ENCODE data around the gene LRRFIP2. TPM values are rescaled to one million over a fixed set of nuclear protein-coding genes. Genes with fewer than 3 reads are reported as not detected.

LRRFIP2 gene
- total RNA-seq, 1 donor from 2014 or later, result 48.0 TPM

- H3K27me3 Mint-ChIP-seq, result no peaks in the 10 kb centered on the region
- DNase-seq (ENCODE audit: low spot score, unreplicated experiment), result no peak
- H3K4me1 Mint-ChIP-seq (ENCODE audit: low read depth), result peaks cover 10% of the 10 kb centered on the region
- TF ChIP-seq CTCF (IDR thresholded peaks at IDR 0.05; ENCODE audit: unreplicated experiment), result no peak
- no peak overlapping the region for H3K27ac Mint-ChIP-seq
- no peak overlapping the region for H3K4me3 Mint-ChIP-seq (ENCODE audit: low read depth)
- H3K9me3 Mint-ChIP-seq (ENCODE audit: low read depth), result no peaks in the 10 kb centered on the region
- peaks cover 15% of the 10 kb centered on the region for H3K36me3 Mint-ChIP-seq (ENCODE audit: insufficient read depth)
Measured at GRCh38 chr3:37094636-37095035, 79.7 kb downstream of the LRRFIP2 start.

- Mint-ChIP-seq H3K27ac (peak overlapping the region; percentile 0), H3K4me3 (ENCODE audit: low read depth) (no peak overlapping the region), H3K9me3 (ENCODE audit: low read depth) (no peaks in the 10 kb centered on the region), H3K4me1 (ENCODE audit: low read depth) (peaks cover 10% of the 10 kb centered on the region), H3K27me3 (no peaks in the 10 kb centered on the region), H3K36me3 (ENCODE audit: insufficient read depth) (peaks cover 17% of the 10 kb centered on the region)
- TF ChIP-seq CTCF (IDR thresholded peaks at IDR 0.05; ENCODE audit: unreplicated experiment), result no peak
- no peak for DNase-seq (ENCODE audit: low spot score, unreplicated experiment)
Measured at GRCh38 chr3:37093481-37093880, 80.9 kb downstream of the LRRFIP2 start.

GRCh38 chr3:37092484-37092883, 81.9 kb downstream of the LRRFIP2 start:
- TF ChIP-seq CTCF (IDR thresholded peaks at IDR 0.05; ENCODE audit: unreplicated experiment), result no peak
- H3K4me3 Mint-ChIP-seq (ENCODE audit: low read depth), result no peak overlapping the region
- H3K36me3 Mint-ChIP-seq (ENCODE audit: insufficient read depth), result peaks cover 17% of the 10 kb centered on the region
- H3K9me3 Mint-ChIP-seq (ENCODE audit: low read depth), result no peaks in the 10 kb centered on the region
- peaks cover 8% of the 10 kb centered on the region for H3K4me1 Mint-ChIP-seq (ENCODE audit: low read depth)
- H3K27me3 Mint-ChIP-seq, result no peaks in the 10 kb centered on the region
- no peak for DNase-seq (ENCODE audit: low spot score, unreplicated experiment)
- peak overlapping the region; percentile 45 for H3K27ac Mint-ChIP-seq

GRCh38 chr3:37087870-37088269, 86.5 kb downstream of the LRRFIP2 start:
- no peak for DNase-seq (ENCODE audit: low spot score, unreplicated experiment)
- H3K4me3 Mint-ChIP-seq (ENCODE audit: low read depth), result no peak overlapping the region
- H3K9me3 Mint-ChIP-seq (ENCODE audit: low read depth), result no peaks in the 10 kb centered on the region
- H3K27ac Mint-ChIP-seq, result no peak overlapping the region
- no peak for TF ChIP-seq CTCF (IDR thresholded peaks at IDR 0.05; ENCODE audit: unreplicated experiment)
- peaks cover 18% of the 10 kb centered on the region for H3K36me3 Mint-ChIP-seq (ENCODE audit: insufficient read depth)
- H3K4me1 Mint-ChIP-seq (ENCODE audit: low read depth), result no peaks in the 10 kb centered on the region
- H3K27me3 Mint-ChIP-seq, result no peaks in the 10 kb centered on the region

DNA sequence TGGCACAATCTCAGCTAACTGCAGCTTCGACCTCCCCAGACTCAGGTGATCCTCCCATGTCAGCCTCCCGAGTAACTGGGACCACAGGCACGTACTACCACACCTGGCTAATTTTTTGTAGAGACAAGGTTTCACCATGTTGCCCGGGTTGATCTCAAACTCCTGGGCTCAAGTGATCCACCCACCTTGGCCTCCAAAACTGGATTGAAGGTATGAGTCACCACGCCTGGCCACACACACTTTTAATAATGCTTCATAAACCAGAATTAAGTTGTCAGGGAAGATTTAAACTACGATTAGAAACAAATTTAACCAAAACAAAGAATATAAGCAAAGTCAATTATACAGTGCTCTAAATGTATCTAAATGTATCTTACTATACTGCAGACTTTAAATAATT, 87.5 kb downstream of the LRRFIP2 start:
- no peaks in the 10 kb centered on the region for H3K27me3 Mint-ChIP-seq
- no peaks in the 10 kb centered on the region for H3K9me3 Mint-ChIP-seq (ENCODE audit: low read depth)
- peaks cover 3% of the 10 kb centered on the region for H3K4me1 Mint-ChIP-seq (ENCODE audit: low read depth)
- peaks cover 20% of the 10 kb centered on the region for H3K36me3 Mint-ChIP-seq (ENCODE audit: insufficient read depth)
- no peak for DNase-seq (ENCODE audit: low spot score, unreplicated experiment)
- H3K4me3 Mint-ChIP-seq (ENCODE audit: low read depth), result no peak overlapping the region
- no peak for TF ChIP-seq CTCF (IDR thresholded peaks at IDR 0.05; ENCODE audit: unreplicated experiment)
- H3K27ac Mint-ChIP-seq, result peak overlapping the region; percentile 50
